Measurements from ENCODE around the gene SLC4A3. TPM values are rescaled to one million over a fixed set of nuclear protein-coding genes. Genes with fewer than 3 reads are reported as not detected.
A peak's percentile ranks its signal among the peaks of the same experiment; 100 is the strongest.

The SLC4A3 gene
- total and polyA plus RNA-seq, 2 of the 8 experiments (the other 6 are each of a cell fraction or from before 2014, with no cell fraction given), result 4.8 to 7.4 TPM

GRCh38 chr2:219689676-219690628, 62.5 kb downstream of the SLC4A3 start:
- H2BK15ac ChIP-seq (ENCODE audit: low read length), result 0 out of 2 replicates have a peak overlapping the region, but pooled peaks have one; percentile 38
- FAIRE-seq, result peak; percentile 85
- no peak overlapping the region for H3K23ac ChIP-seq (ENCODE audit: insufficient read length)
- H3K27me3 ChIP-seq (replicated peaks in 1 of 4; ENCODE audit: control insufficient read depth in 3 of 4, extremely low read depth in 1 of 4, insufficient read depth in 3 of 4, low read length in 3 of 4), result no peaks in the 10 kb centered on the region
- no peak overlapping the region for H2BK120ac ChIP-seq (replicated peaks; ENCODE audit: low read depth, low read length)
- no peaks in the 10 kb centered on the region for H3K79me1 ChIP-seq (ENCODE audit: low read depth, low read length)
- TF ChIP-seq, protein P1, sequence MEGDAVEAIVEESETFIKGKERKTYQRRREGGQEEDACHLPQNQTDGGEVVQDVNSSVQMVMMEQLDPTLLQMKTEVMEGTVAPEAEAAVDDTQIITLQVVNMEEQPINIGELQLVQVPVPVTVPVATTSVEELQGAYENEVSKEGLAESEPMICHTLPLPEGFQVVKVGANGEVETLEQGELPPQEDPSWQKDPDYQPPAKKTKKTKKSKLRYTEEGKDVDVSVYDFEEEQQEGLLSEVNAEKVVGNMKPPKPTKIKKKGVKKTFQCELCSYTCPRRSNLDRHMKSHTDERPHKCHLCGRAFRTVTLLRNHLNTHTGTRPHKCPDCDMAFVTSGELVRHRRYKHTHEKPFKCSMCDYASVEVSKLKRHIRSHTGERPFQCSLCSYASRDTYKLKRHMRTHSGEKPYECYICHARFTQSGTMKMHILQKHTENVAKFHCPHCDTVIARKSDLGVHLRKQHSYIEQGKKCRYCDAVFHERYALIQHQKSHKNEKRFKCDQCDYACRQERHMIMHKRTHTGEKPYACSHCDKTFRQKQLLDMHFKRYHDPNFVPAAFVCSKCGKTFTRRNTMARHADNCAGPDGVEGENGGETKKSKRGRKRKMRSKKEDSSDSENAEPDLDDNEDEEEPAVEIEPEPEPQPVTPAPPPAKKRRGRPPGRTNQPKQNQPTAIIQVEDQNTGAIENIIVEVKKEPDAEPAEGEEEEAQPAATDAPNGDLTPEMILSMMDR (IDR thresholded peaks at IDR 0.05; ENCODE audit: control extremely low read depth in 1 of 3, insufficient read depth in 1 of 3, low read depth in 1 of 3, low read length in 3 of 3), result peak in 2 of 3 experiments; percentile 69 to 82; a peak in 3 of 4 replicates
- TF ChIP-seq TEAD4 (IDR thresholded peaks at IDR 0.05; ENCODE audit: low read depth, low read length) (peak; percentile 16; the same call in 1 of the 2 replicates), ZNF274 (IDR thresholded peaks at IDR 0.05; ENCODE audit: borderline replicate concordance, extremely low read depth, low read length) (no peak), RAD21 (IDR thresholded peaks at IDR 0.05 in 1 of 2, conservative IDR thresholded peaks at IDR 0.05 in 1 of 2; ENCODE audit: low read depth in 2 of 2, low read length in 2 of 2) (peak; percentile 72 to 83), GABPA (IDR thresholded peaks at IDR 0.05; ENCODE audit: borderline replicate concordance, insufficient read depth, low read length) (no peak), MAX (IDR thresholded peaks at IDR 0.05) (no peak)
- ChIA-PET CTCF (ENCODE audit: partially characterized antibody) (interaction anchor here (0.8 to 6.1 kb wide), 37 partner anchors 10 to 359 kb away, joined by 3 to 175 read pairs (median 6); partner anchors contain the start of genes INHA, OBSL1 and TMEM198), POLR2A (ENCODE audit: partially characterized antibody) (interaction anchor here (0.9 to 2.2 kb wide), 9 partner anchors 8 to 128 kb away, joined by 3 to 12 read pairs (median 4); no protein-coding TSS in a partner anchor)
- DNase-seq (ENCODE audit: low read depth in 1 of 2, low spot score in 2 of 2), result peak in 1 of 2 experiments; percentile 66
- H4K20me1 ChIP-seq (replicated peaks in 1 of 2; ENCODE audit: control insufficient read depth in 1 of 2, insufficient read depth in 2 of 2, low read length in 2 of 2), result no peaks in the 10 kb centered on the region
- H3K4me1 ChIP-seq (replicated peaks in 1 of 4; ENCODE audit: control insufficient read depth in 3 of 4, insufficient read depth in 4 of 4, low read length in 3 of 4), result peaks cover 0 to 11% (median 2%) of the 10 kb centered on the region in 4 experiments; a peak in 6 of 7 replicates
- H3K18ac ChIP-seq (ENCODE audit: extremely low read depth, low read length), result no peak overlapping the region; the same call in 1 of the 2 replicates
- H2AFZ ChIP-seq (ENCODE audit: low read length), result no peak overlapping the region
- no peak overlapping the region; the same call in 1 of the 2 replicates for H2BK20ac ChIP-seq (ENCODE audit: low read length)
- no peak overlapping the region for H4K8ac ChIP-seq (ENCODE audit: extremely low read depth, insufficient read depth, low read length)
- H3K23me2 ChIP-seq (ENCODE audit: low read depth, low read length), result no peaks in the 10 kb centered on the region
- 64% methylated on average over 17 of the region's 17 CpGs; no CpG with 5 or more reads in 1 of the 2 experiments for WGBS, 2 experiments (ENCODE audit: extremely low coverage in 1 of 2, insufficient coverage in 1 of 2, insufficient read length in 1 of 2, insufficient replicate concordance in 2 of 2, low coverage in 1 of 2, low lambda C conversion rate in 2 of 2, missing lambda C conversion rate in 1 of 2)
- no peak overlapping the region for H2BK12ac ChIP-seq (ENCODE audit: low read depth, low read length)
- no peak overlapping the region for H3K27ac ChIP-seq (ENCODE audit: low read depth, low read length)
- no peak overlapping the region; a peak in 1 of 8 replicates for H3K4me3 ChIP-seq (ENCODE audit: extremely low read depth in 1 of 4, insufficient read depth in 2 of 4, low read depth in 3 of 4, low read length in 4 of 4)
- H2AK5ac ChIP-seq (ENCODE audit: low read depth, low read length), result no peak overlapping the region
- H3K9ac ChIP-seq (replicated peaks in 1 of 4; ENCODE audit: extremely low read depth in 1 of 4, low read depth in 3 of 4, low read length in 3 of 4), result peak overlapping the region in 1 of 4 experiments; percentile 14; a peak in 1 of 7 replicates
- H3K14ac ChIP-seq (ENCODE audit: insufficient read length), result no peak overlapping the region
- H3K56ac ChIP-seq (replicated peaks; ENCODE audit: insufficient read length, low read depth, low read length), result no peak overlapping the region
- no peaks in the 10 kb centered on the region for H3K79me2 ChIP-seq (ENCODE audit: control insufficient read depth in 1 of 2, insufficient read depth in 2 of 2, low read length in 2 of 2)
- peak overlapping the region; percentile 20 for H4K5ac ChIP-seq (ENCODE audit: insufficient read length, low read depth, low read length)
- no peak overlapping the region for H4K91ac ChIP-seq (replicated peaks; ENCODE audit: insufficient read length, low read length)
- no peaks in the 10 kb centered on the region for H3K9me3 ChIP-seq (ENCODE audit: insufficient read depth in 2 of 2, low read depth in 1 of 2, low read length in 1 of 2)
- H2BK5ac ChIP-seq (ENCODE audit: low read depth, low read length), result no peak overlapping the region
- no peaks in the 10 kb centered on the region for H3K36me3 ChIP-seq (ENCODE audit: control insufficient read depth in 2 of 4, insufficient read depth in 4 of 4, low read length in 3 of 4)
- no peak overlapping the region for H3K4ac ChIP-seq (replicated peaks; ENCODE audit: insufficient read length, low read depth, low read length)
- 0 out of 4 replicates have a peak overlapping the region, but pooled peaks of 1 of the 2 experiments have one; percentile 5 for H3K4me2 ChIP-seq (ENCODE audit: insufficient read depth in 1 of 2, low read depth in 2 of 2, low read length in 2 of 2)
